Measurements from ENCODE around the gene MYO1H.
"Not testable (repeated sequence)": the region's sequence is repeated elsewhere in the genome, so short reads cannot be mapped to it uniquely, and the experiment has no call there.

MYO1H gene

GRCh38 chr12:109434582-109434981, 86.9 kb downstream of the MYO1H start:
- Histone ChIP-seq H2BK15ac (replicated peaks; ENCODE audit: low read depth) (no peak overlapping the region), H4K5ac (ENCODE audit: low read length) (no peak overlapping the region), H3K56ac (ENCODE audit: low read length) (no peak overlapping the region), H3K79me1 (ENCODE audit: low read length) (no peaks in the 10 kb centered on the region), H3K36me3 (ENCODE audit: control insufficient read depth, insufficient read depth, low read length) (no peaks in the 10 kb centered on the region), H3K27me3 (ENCODE audit: insufficient read depth, low read length, poor library complexity) (no peaks in the 10 kb centered on the region), H2BK5ac (ENCODE audit: low read length) (no peak overlapping the region), H3K4me3 (ENCODE audit: low read length) (no peak overlapping the region), H3K4me1 (ENCODE audit: control insufficient read depth, low read depth, low read length) (peaks cover 6% of the 10 kb centered on the region), H3K4me2 (ENCODE audit: low read length) (no peak overlapping the region), H3K27ac (ENCODE audit: low read depth, low read length) (no peak overlapping the region), H2BK120ac (ENCODE audit: low read depth, low read length) (no peak overlapping the region), H4K8ac (ENCODE audit: low read depth, low read length) (no peak overlapping the region), H3K9ac (ENCODE audit: low read length) (no peak overlapping the region), H3K23ac (ENCODE audit: low read length) (no peak overlapping the region), H3K79me2 (ENCODE audit: control insufficient read depth, insufficient read depth, low read length) (no peaks in the 10 kb centered on the region), H3K4ac (ENCODE audit: low read depth, low read length) (no peak overlapping the region), H2AK5ac (ENCODE audit: low read length) (no peak overlapping the region), H3K18ac (ENCODE audit: low read length) (no peak overlapping the region)
- no peak for DNase-seq
- WGBS (ENCODE audit: extremely low coverage, insufficient coverage, low lambda C conversion rate) = no CpG with 5 or more reads among the region's 7 CpGs

GRCh38 chr12:109435428-109436187, 87.9 kb downstream of the MYO1H start:
- Histone ChIP-seq H4K8ac (ENCODE audit: low read depth, low read length) (no peak overlapping the region), H3K79me2 (ENCODE audit: control insufficient read depth, insufficient read depth, low read length) (no peaks in the 10 kb centered on the region), H2BK15ac (replicated peaks; ENCODE audit: low read depth) (no peak overlapping the region), H3K23ac (ENCODE audit: low read length) (no peak overlapping the region), H3K9ac (ENCODE audit: low read length) (peak overlapping the region; percentile 16), H3K27me3 (ENCODE audit: insufficient read depth, low read length, poor library complexity) (no peaks in the 10 kb centered on the region), H3K27ac (ENCODE audit: low read depth, low read length) (peak overlapping the region; percentile 29), H3K4ac (ENCODE audit: low read depth, low read length) (no peak overlapping the region), H3K56ac (ENCODE audit: low read length) (peak overlapping the region; percentile 19), H3K4me3 (ENCODE audit: low read length) (no peak overlapping the region), H3K18ac (ENCODE audit: low read length) (no peak overlapping the region), H3K4me1 (ENCODE audit: control insufficient read depth, low read depth, low read length) (peaks cover 6% of the 10 kb centered on the region), H3K4me2 (ENCODE audit: low read length) (no peak overlapping the region), H3K79me1 (ENCODE audit: low read length) (no peaks in the 10 kb centered on the region), H2BK5ac (ENCODE audit: low read length) (no peak overlapping the region), H4K5ac (ENCODE audit: low read length) (no peak overlapping the region), H2BK120ac (ENCODE audit: low read depth, low read length) (no peak overlapping the region), H3K36me3 (ENCODE audit: control insufficient read depth, insufficient read depth, low read length) (no peaks in the 10 kb centered on the region), H2AK5ac (ENCODE audit: low read length) (no peak overlapping the region)
- WGBS (ENCODE audit: extremely low coverage, insufficient coverage, low lambda C conversion rate) = no CpG with 5 or more reads among the region's 17 CpGs
- peak; percentile 19 for DNase-seq

- H3K23ac ChIP-seq (ENCODE audit: low read length) = no peak overlapping the region
- no peak overlapping the region for H2BK5ac ChIP-seq (ENCODE audit: low read length)
- no peaks in the 10 kb centered on the region for H3K79me1 ChIP-seq (ENCODE audit: low read length)
- H3K79me2 ChIP-seq (ENCODE audit: control insufficient read depth, insufficient read depth, low read length) = no peaks in the 10 kb centered on the region
- H3K18ac ChIP-seq (ENCODE audit: low read length) = no peak overlapping the region
- no peak overlapping the region for H3K56ac ChIP-seq (ENCODE audit: low read length)
- H3K36me3 ChIP-seq (ENCODE audit: control insufficient read depth, insufficient read depth, low read length) = no peaks in the 10 kb centered on the region
- H4K8ac ChIP-seq (ENCODE audit: low read depth, low read length) = no peak overlapping the region
- H3K4me2 ChIP-seq (ENCODE audit: low read length) = no peak overlapping the region
- no peak overlapping the region for H4K5ac ChIP-seq (ENCODE audit: low read length)
- no peak overlapping the region for H3K4me3 ChIP-seq (ENCODE audit: low read length)
- H2BK15ac ChIP-seq (replicated peaks; ENCODE audit: low read depth) = no peak overlapping the region
- no CpG with 5 or more reads among the region's 7 CpGs for WGBS (ENCODE audit: extremely low coverage, insufficient coverage, low lambda C conversion rate)
- H3K27me3 ChIP-seq (ENCODE audit: insufficient read depth, low read length, poor library complexity) = no peaks in the 10 kb centered on the region
- H2AK5ac ChIP-seq (ENCODE audit: low read length) = no peak overlapping the region
- no peak overlapping the region for H3K9ac ChIP-seq (ENCODE audit: low read length)
- H3K27ac ChIP-seq (ENCODE audit: low read depth, low read length) = peak overlapping the region; percentile 29
- H3K4me1 ChIP-seq (ENCODE audit: control insufficient read depth, low read depth, low read length) = peaks cover 6% of the 10 kb centered on the region
- no peak overlapping the region for H3K4ac ChIP-seq (ENCODE audit: low read depth, low read length)
- H2BK120ac ChIP-seq (ENCODE audit: low read depth, low read length) = no peak overlapping the region
- no peak for DNase-seq
Observed at GRCh38 chr12:109436188-109436560, 88.5 kb downstream of the MYO1H start.

- Histone ChIP-seq H3K4ac (ENCODE audit: low read depth, low read length) (no peak overlapping the region), H2BK120ac (ENCODE audit: low read depth, low read length) (no peak overlapping the region), H4K5ac (ENCODE audit: low read length) (no peak overlapping the region), H3K27ac (ENCODE audit: low read depth, low read length) (no peak overlapping the region), H4K8ac (ENCODE audit: low read depth, low read length) (no peak overlapping the region), H3K23ac (ENCODE audit: low read length) (no peak overlapping the region), H3K18ac (ENCODE audit: low read length) (no peak overlapping the region), H2BK15ac (replicated peaks; ENCODE audit: low read depth) (no peak overlapping the region), H3K4me1 (ENCODE audit: control insufficient read depth, low read depth, low read length) (peaks cover 6% of the 10 kb centered on the region), H3K9ac (ENCODE audit: low read length) (no peak overlapping the region), H3K56ac (ENCODE audit: low read length) (no peak overlapping the region), H3K36me3 (ENCODE audit: control insufficient read depth, insufficient read depth, low read length) (no peaks in the 10 kb centered on the region), H2BK5ac (ENCODE audit: low read length) (no peak overlapping the region), H2AK5ac (ENCODE audit: low read length) (no peak overlapping the region), H3K4me3 (ENCODE audit: low read length) (no peak overlapping the region), H3K27me3 (ENCODE audit: insufficient read depth, low read length, poor library complexity) (no peaks in the 10 kb centered on the region), H3K79me2 (ENCODE audit: control insufficient read depth, insufficient read depth, low read length) (no peaks in the 10 kb centered on the region), H3K79me1 (ENCODE audit: low read length) (no peaks in the 10 kb centered on the region), H3K4me2 (ENCODE audit: low read length) (no peak overlapping the region)
- WGBS (ENCODE audit: extremely low coverage, insufficient coverage, low lambda C conversion rate) = no CpG with 5 or more reads among the region's 6 CpGs
- no peak for DNase-seq
Observed at GRCh38 chr12:109439181-109439580, 91.5 kb downstream of the MYO1H start.

- H3K36me3 ChIP-seq (ENCODE audit: control insufficient read depth, insufficient read depth, low read length); H4K8ac ChIP-seq (ENCODE audit: low read depth, low read length); H3K27me3 ChIP-seq (ENCODE audit: insufficient read depth, low read length, poor library complexity); H3K4me2 ChIP-seq (ENCODE audit: low read length); H3K4ac ChIP-seq (ENCODE audit: low read depth, low read length); H3K56ac ChIP-seq (ENCODE audit: low read length); H2AK5ac ChIP-seq (ENCODE audit: low read length); DNase-seq; H3K79me2 ChIP-seq (ENCODE audit: control insufficient read depth, insufficient read depth, low read length); H3K4me1 ChIP-seq (ENCODE audit: control insufficient read depth, low read depth, low read length); H3K27ac ChIP-seq (ENCODE audit: low read depth, low read length); H3K9ac ChIP-seq (ENCODE audit: low read length); H2BK5ac ChIP-seq (ENCODE audit: low read length); H2BK15ac ChIP-seq (replicated peaks; ENCODE audit: low read depth); H4K5ac ChIP-seq (ENCODE audit: low read length); H3K79me1 ChIP-seq (ENCODE audit: low read length); H3K23ac ChIP-seq (ENCODE audit: low read length); H2BK120ac ChIP-seq (ENCODE audit: low read depth, low read length); H3K4me3 ChIP-seq (ENCODE audit: low read length); H3K18ac ChIP-seq (ENCODE audit: low read length): not testable (repeated sequence)
- no CpG with 5 or more reads among the region's 13 CpGs for WGBS (ENCODE audit: extremely low coverage, insufficient coverage, low lambda C conversion rate)
Observed at GRCh38 chr12:109439951-109440350, 92.3 kb downstream of the MYO1H start.

Measured in mesendoderm (in vitro differentiated cells).